CD4-positive, alpha-beta T cell treated with Interleukin-21 for 1 hour (primary cell): ENCODE data around the gene ASAP3.
A peak's percentile ranks its signal among the peaks of the same experiment; 100 is the strongest.
"Not testable (repeated sequence)": the region's sequence is repeated elsewhere in the genome, so short reads cannot be mapped to it uniquely, and the experiment has no call there.

Experiments
- DNase-seq: peaks from one replicate; pipeline ENCODE4 v3.0.0-alpha.2; 2020

ASAP3 gene

DNA sequence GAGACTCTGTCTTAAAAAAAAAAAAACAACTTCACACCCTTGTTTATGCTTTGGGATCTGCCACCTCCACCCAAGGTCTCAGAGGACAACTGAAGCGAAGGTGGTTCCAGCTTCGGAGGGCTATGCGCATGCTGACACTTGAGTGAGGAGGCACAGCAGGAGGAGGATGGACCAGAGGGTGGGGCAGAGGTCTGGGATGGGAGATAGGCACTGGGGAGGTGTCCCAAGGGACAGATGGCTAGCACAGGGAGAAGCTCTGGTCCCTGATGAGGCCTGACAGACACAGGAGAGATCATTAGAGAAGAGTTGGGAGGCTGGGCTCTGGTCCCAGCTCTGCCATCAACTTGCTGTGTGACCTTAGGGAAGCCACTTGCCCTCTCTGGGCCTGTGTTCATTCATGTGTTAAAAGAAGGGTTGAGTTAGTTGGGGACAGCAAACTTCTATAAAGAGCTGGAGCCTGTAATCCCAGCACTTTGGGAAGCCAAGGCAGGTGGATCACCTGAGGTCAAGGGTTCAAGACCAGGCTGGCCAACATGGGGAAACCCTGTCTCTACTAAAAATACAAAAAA lies 30.2 kb upstream of the ASAP3 start:
- no peak for DNase-seq

- DNase-seq = no peak
Observed at GRCh38 chr1:23509896-23510295, 25.9 kb upstream of the ASAP3 start.

DNA sequence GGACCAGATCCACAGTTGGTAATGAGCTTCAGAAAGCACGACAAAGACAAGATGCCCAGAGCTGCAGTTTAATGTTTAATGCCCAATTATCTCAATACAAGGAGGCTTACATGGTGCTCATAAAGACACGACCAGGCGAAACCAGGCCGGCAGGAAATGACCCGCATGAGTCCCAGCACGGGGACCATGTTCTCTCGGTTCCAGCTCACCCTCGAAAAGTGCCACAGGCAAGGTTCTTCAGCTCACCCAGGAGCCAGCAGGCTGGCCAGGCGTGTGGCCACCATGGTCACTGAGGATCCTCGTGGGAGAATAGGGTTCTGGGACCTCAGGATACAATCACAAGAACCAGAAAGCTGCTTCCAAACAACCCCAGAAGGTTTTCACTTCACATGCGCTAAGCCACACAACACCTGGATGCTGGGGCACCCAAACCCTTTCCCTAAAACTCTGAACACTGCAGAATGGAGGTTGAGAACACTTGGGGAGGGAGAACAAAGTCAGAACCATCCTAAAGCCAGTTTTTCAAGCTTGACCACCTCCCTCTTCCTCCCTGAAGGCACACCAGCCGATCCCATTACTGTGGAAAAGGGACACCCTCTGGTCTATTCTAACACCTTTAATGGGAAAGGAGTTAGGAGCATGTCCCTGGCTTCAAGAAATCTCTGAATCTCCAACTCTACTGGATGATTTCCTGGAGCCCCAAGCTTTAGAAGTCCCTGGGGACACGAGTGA lies 22.6 kb upstream of the ASAP3 start:
- no peak for DNase-seq

DNA sequence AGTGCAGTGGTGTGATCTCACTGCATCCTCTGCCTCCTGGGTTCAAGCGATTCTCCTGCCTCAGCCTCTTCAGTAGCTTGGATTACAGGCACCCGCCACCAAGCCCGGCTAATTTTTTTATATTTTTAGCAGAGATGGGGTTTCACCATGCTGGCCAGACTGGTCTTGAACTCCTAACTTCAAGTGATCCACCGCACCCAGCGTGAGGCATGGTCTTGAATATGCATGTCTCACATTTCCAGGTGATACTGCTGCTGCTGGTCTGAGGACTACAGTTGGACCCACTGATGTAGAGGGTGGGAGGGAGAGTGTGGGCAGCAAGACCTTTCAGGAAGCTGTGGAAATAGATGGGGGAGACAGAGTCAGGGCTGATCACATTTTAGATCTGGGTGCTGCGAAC lies 21.9 kb upstream of the ASAP3 start:
- DNase-seq = no peak

DNA sequence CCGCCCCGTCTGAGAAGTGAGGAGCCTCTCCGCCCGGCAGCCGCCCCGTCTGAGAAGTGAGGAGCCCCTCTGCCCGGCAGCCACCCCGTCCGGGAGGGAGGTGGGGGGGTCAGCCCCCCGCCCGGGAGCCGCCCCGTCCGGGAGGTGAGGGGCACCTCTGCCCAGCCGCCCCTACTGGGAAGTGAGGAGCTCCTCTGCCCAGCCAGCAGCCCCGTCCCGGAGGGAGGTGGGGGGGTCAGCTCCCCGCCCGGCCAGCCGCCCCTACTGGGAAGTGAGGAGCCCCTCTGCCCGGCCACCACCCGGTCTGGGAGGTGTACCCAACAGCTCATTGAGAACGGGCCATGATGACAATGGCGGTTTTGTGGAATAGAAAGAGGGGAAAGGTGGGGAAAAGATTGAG lies 20.2 kb upstream of the ASAP3 start:
- not testable (repeated sequence) for DNase-seq

DNA sequence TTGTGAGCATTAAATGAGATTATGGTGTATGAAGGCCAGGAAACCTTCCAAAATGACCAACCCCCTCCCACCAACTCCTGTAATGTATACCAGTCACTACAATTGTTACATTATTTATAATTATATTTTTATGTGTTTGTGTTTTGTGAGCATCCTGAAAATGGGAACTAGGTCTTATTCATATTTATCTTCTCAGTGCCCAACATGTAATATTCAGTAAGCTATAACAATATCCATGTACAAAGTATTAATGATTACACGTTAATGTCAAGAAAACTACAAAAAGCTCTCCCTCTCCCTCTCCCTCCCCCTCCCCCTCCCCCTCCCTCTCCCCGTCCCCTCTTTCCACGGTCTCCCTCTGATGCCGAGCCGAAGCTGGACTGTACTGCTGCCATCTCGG lies 19.0 kb upstream of the ASAP3 start:
- no peak for DNase-seq

GRCh38 chr1:23500466-23500865 lies 16.5 kb upstream of the ASAP3 start:
- DNase-seq = no peak

- peak; percentile 10 for DNase-seq
Observed at GRCh38 chr1:23497777-23498439, 13.9 kb upstream of the ASAP3 start.

DNA sequence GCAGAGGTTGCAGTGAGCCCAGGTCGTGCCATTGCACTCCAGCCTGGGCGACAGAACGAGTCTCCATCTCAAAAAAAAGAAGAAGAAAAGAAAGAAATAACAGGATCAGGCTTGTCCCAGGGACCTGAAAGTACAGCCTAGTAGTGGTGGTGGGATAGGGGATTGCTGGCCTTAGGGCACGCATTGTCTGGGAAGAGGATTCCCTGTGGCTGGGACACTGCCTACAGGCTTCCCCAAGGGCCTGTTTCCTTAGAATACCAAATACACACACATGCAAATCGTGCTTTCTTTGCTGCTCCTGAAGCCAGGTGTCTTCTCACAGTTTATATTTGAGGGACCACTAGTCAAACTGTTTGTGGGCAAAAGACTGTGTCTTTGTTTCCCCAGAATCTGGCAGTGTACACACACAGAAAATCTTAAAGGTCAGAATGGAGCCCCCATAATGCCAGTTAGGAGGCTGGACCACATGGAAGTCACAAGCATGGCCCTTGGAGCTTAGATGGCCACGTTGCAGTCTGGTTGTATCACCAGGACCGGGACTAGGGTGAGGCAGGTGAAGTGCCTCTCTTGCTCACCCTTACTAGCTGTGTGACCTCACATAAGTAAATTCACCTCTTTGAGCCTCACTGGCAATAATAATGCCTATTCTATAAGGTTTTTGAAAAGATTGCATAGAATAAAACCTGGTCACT lies 12.7 kb upstream of the ASAP3 start:
- no peak for DNase-seq

DNA sequence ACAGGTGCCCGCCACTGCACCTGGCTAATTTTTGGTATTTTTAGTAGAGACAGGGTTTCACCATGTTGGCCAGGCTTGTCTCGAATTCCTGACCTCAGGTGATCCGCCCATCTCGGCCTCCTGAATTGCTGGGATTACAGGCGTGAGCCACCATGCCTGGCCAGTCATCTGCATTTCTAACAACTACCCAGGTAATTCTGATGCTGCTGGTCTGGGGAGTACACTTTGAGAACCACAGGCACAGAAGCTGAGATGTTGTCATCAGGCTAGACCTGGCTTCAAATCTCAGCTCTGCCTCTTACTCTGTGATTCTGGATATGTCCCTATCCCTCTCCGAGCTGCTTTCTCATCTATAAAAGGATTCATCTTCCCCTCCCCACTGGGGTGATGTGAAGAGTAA lies 10.9 kb upstream of the ASAP3 start:
- not testable (repeated sequence) for DNase-seq

DNA sequence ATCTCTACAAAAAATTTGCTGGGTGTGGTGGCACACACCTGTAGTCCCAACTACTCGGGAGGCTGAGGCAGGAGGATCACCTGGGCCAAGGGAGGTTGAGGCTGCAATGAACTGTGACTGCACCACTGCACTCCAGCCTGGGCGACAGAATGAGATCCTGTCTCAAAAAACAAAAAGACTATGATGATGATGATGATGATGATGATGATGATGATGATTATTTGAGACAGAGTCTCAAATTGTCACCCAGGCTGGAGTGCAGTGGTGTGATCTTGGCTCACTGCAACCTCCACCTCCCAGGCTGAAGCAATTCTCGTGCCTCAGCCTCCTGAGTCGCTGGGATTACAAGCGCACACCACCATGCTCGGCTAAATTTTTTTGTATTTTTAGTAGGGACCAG lies 8.8 kb upstream of the ASAP3 start:
- DNase-seq = not testable (repeated sequence)

- no peak for DNase-seq
Observed at GRCh38 chr1:23492132-23492720, 8.2 kb upstream of the ASAP3 start.

- DNase-seq = no peak
Observed at GRCh38 chr1:23489842-23490241, 5.9 kb upstream of the ASAP3 start.

DNA sequence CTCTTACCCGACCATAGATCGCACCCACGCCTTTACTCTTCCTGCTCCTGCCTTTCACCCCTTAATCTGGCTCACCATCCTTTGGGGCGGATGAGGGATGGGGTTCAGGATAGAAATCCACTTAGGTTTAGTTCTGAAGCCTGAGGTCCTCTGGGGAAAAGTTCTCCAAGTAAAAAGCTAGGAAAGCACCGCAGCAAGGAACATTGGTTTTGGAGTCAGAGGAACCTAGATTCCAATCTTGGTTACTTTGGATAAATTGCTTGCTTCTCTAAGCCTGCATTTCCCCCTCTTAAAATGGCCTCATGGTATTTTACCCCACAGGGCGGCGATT lies 988 bp upstream of the ASAP3 start:
- no peak for DNase-seq

- DNase-seq = peak; percentile 93
Observed at GRCh38 chr1:23484253-23485001, 448 bp upstream of the ASAP3 start.

DNA sequence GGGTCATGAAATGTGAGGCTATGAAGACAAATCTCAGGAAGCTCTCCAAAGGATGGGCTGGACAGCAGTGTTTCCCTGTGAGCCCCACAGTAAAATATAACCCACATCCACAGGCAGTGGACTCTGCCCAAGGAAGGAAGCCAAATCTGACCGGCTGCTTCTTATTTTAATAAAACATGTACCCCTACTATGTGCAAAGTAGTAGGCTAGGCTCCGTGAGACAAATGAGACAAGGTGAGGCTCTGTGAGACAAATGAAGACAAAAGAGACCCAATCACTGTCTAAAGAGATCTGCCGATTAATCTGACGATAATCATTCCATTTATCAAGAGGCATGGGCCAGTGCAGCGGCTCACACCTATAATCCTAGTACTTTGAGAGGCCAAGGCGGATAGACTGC lies 2.1 kb downstream of the ASAP3 start:
- no peak for DNase-seq

- no peak for DNase-seq
Observed at GRCh38 chr1:23481026-23481597, 2.9 kb downstream of the ASAP3 start.

DNA sequence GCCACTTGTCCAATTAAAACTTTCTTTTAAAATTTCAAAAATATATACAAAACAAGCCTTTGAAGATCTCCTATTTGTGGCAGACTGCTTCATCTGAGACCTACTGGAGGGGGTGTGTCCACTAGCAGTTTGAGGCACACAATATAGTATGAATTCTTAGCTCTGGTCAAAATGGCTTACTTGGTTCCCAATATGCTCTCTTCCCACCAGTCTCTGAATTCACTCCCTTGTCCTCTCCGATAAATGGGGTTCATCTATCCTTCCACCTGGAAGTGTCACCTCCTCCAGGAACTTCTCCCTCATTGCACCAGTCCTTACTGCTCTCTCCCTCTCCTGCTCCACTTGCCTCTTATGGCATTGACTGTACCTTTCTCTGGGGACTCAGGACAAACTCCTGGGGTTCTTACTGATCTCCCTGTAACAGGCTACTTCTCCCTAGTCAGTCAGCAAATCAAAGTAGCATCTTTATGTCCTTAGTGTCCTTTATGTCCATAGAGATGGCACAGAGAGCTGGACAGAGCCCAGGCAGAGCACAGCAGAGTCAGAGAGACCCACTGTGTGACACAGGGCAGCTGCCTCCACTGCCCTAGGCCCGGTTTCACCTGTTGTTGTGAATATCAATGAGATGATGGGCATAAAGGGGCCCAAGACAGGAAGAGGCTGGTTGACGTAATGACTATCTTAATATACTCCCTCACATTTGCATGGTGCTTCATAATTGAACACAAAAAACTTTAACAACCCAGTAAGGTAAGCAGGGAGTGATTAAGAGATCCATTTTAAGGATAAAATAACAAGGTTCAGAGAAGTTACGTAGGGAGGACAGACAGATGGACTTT lies 3.6 kb downstream of the ASAP3 start:
- no peak for DNase-seq

GRCh38 chr1:23479666-23479941 lies 4.4 kb downstream of the ASAP3 start:
- DNase-seq = no peak

- no peak for DNase-seq
Observed at GRCh38 chr1:23478896-23479665, 4.9 kb downstream of the ASAP3 start.
